ENCODE measurements around the gene KIDINS220.

KIDINS220 gene

GRCh38 chr2:8836971-8837794, at the start of gene KIDINS220:
Gene KIDINS220 (minus strand): TSS chr2:8837613. CDS start chr2:8827093, 10,520 bp downstream.
- DNase-seq (ENCODE audit: low read depth in 2 of 2): peak; percentile 68 to 79

DNA sequence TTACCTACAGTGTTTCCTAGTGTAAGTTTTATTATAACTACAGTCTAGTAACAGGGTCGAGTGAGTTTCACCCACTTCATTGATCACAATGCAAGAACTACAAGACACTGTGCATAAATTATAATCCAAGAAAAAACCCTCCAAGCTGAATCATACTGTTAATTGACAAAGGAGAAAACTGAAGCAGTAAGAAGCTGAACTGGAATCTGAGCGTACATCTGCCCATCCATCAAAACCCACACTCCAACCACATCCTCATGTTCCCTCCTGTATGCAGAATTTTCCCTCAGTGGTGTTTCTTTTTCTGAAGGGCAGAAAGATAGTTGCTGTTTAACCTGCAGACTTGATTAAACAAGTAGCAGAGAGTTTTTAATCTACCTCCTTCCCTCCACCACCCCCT, 49.5 kb upstream of the KIDINS220 start:
- DNase-seq (ENCODE audit: low read depth in 2 of 2): no peak

DNA sequence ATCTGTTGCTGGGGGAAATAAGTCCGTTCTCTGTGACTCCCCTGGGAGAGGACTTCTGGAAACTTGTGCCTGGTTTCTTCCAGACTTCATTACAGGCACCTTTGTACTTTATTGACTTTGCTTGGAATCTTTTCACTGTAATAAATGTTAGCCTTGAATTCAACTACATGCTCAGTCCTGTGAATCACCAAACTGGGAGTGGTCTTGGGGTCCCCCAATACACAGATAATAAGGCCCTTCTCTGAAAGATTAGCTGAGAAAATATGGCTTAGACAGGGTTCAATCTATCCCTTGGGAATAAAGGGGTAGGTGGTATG, 48.7 kb upstream of the KIDINS220 start:
- no peak for DNase-seq (ENCODE audit: low read depth in 2 of 2)

- DNase-seq (ENCODE audit: low read depth in 2 of 2): no peak
These were observed 48.2 kb upstream of the KIDINS220 start for GRCh38 chr2:8885449-8886201.

DNA sequence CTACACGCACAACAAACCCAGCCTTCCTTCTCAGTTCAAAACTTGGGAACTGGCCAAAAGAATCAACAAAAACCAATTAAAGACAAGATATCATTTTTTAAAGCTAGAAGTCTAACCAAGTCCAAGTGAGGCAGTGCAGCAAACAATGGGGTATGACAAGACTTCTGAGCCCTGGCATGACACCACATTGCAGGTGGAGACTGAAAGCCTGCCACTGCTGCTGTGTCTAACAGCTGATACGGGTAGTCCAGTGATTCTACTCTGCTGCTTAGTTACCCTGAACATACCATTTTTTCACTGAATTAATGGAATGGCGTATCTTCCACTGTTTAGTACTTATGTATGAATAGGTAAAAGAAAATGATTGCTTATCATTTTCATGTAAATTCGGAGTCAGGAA, 47.4 kb upstream of the KIDINS220 start:
- no peak for DNase-seq (ENCODE audit: low read depth in 2 of 2)

GRCh38 chr2:8882094-8882493, 44.7 kb upstream of the KIDINS220 start:
- DNase-seq (ENCODE audit: low read depth in 2 of 2): no peak

GRCh38 chr2:8877894-8878293, 40.5 kb upstream of the KIDINS220 start:
- no peak for DNase-seq (ENCODE audit: low read depth in 2 of 2)

- DNase-seq (ENCODE audit: low read depth in 2 of 2): no peak
These were observed 39.9 kb upstream of the KIDINS220 start for GRCh38 chr2:8877332-8877731.

- DNase-seq (ENCODE audit: low read depth in 2 of 2): no peak
These were observed 39.2 kb upstream of the KIDINS220 start for GRCh38 chr2:8876628-8877027.

DNA sequence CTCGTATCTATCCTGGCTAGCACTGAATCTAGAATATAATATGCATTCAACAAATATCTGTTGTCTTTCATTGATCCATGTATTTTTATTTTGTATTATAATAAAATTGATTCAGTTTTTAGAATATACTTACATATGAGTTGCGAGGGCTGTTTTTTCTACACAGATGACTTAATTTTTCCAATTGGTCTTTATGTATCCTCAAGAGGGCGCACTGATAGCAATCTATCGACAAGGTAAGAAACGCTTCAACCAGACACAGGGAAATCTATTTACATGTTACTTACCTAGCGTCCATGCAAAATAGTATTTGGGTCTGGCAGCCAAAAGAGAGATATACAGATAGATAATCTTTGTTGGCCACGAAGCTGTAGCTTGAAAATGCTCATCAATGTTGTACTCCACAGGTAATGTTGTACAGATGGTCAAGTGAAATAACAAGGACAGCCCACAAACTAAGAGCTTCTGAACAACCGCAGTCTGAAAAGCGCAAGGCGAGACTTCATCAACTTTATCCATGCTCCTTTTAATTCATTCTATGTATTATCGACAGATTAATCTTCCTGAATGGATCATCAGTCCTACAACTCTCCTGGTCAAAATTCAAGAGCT, 35.5 kb upstream of the KIDINS220 start:
- DNase-seq (ENCODE audit: low read depth in 2 of 2): no peak

GRCh38 chr2:8870441-8870840, 33.0 kb upstream of the KIDINS220 start:
- no peak for DNase-seq (ENCODE audit: low read depth in 2 of 2)

GRCh38 chr2:8867363-8867762, 29.9 kb upstream of the KIDINS220 start:
- no peak for DNase-seq (ENCODE audit: low read depth in 2 of 2)

DNA sequence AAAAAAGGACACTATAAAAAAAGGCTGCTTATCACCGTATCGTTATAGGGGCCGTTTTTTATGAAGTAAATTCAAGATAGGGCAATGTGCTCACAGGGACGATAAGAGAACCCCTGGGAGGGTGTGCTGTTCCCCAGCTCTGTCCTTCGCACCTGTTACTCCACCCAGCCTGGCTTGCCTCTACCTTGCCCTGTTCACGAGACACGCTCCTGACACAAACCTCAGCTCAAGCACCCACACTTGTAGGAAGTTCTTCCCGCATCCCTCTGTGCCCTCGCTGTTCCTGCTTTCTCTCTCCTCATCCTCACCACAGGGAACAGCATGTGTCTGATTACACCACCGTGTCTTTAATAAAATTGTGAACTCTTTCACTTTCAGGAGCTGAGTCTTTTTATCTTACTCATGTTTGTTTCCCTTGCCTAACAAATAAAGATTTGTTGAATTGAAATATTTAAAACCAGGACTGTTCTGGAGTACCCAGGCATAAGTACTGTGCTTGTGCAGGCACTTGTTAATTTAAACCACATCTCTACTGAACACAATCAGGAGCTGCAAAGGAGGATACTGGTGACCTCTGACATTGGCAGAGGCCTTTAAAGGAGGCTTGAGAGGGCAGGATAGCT, 26.0 kb upstream of the KIDINS220 start:
- DNase-seq (ENCODE audit: low read depth in 2 of 2): no peak

- no peak for DNase-seq (ENCODE audit: low read depth in 2 of 2)
These were observed 24.8 kb upstream of the KIDINS220 start for GRCh38 chr2:8862230-8862629.

DNA sequence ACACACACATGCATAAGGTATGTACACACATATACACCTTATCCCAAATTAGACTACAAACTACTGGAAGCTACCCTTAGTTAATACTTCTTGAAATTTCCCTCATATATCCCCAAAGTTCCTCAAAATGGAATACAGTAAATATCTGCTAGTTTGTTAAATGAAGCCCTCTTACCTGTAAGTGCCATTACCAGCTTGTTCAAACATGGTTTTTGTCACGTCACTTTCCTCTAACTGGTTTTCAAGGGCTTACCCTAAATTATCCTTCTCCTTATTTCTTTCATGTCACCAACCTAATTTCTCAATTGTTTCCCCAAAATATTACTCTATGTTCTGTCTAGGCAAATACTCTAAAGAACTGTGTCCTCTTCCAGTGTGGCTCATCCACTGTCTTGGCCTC, 24.4 kb upstream of the KIDINS220 start:
- no peak for DNase-seq (ENCODE audit: low read depth in 2 of 2)

DNA sequence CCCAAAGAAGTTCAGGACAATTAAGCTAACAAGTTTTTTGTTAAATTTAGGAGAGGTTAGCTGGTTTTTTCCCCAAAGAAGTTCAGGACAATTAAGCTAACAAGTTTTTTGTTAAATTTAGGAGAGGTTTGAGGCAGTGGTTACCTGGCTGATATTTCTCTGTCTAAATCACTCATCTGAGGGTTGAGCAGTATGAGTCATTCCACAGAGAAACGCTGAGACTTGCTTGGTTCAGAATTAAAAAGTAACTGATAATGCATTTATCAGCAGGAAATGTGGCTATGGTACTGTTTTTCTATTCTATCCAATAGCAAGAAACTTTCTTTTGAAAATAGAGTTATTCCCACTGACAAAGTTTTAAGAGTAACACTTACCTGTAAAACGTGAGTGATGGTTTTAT, 22.8 kb upstream of the KIDINS220 start:
- DNase-seq (ENCODE audit: low read depth in 2 of 2): no peak

DNA sequence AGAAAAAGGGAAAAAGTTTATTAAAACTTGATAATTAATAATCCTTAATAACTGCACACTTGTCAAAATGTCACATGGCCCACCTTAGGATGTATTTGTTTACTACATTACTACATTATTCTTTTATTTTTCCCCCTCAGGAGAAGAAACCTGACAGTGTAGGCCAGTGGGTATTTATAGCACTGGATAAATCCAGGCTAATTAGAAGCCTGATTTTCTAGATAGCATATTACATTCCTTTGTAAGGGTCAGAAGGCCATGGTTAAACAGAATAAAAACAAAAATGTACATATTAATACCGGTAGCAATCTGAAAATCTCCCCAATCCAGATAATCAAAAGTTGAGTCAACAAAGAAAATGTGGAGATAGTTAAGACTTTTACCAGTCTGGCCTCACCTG, 21.5 kb upstream of the KIDINS220 start:
- no peak for DNase-seq (ENCODE audit: low read depth in 2 of 2)

GRCh38 chr2:8858264-8858663, 20.9 kb upstream of the KIDINS220 start:
- DNase-seq (ENCODE audit: low read depth in 2 of 2): no peak

DNA sequence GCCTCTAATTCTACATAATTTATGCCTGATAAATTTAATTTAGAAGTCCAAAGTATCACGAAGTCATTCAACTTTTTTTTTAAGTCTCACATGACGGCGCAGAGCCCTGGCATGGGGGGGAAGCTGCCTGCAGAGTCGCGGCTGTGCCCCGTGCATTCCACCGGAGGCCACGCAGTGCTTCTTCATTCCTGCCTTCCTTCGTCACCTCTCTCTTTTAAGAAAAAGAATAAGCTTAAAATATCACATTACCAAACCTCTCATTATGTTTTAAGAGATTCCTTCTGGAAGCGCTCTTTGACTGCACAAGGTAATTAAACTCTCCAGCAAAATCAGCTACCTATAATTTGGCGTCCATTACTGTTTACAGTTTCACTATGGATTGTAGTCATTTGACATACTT, 20.3 kb upstream of the KIDINS220 start:
- no peak for DNase-seq (ENCODE audit: low read depth in 2 of 2)

- DNase-seq (ENCODE audit: low read depth in 2 of 2): no peak
These were observed 18.8 kb upstream of the KIDINS220 start for GRCh38 chr2:8856176-8856575.

DNA sequence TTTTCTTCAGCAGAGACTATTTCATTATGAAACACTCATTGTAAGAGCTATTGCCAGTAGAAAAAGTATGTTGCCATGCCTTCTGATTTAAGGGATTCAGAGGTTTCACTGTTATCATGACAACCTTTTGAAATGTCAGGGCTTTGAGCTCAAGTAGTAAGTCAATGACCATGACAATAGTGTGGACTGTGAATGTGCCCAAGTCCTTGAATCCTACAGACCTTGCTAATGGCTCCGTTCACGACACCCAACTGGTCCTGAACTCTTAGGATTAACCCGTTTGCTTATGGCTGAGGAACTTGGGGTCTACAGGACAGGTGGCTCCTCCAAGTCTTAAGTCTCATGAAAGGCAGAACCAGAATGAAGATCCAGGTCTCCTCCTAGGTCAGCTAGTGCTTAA, 17.6 kb upstream of the KIDINS220 start:
- DNase-seq (ENCODE audit: low read depth in 2 of 2): no peak

DNA sequence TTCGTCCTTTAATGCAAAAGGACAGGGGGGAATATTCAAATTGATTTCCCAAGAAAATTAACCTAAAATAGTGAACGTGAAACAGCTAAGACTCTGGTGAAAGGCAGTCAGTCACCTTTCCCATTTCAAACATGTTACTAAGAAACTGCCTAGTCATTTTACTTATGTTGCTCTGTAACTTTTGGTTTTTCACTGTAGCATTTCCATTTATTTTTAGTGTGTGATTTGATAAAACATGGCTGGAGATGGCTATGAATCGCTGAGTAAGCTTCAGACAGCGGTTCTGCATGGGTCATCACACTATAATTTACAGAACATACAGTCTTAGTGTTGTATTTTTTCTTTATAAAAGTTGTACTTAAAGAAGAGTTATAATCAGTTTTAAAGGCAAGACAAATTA, 16.0 kb upstream of the KIDINS220 start:
- DNase-seq (ENCODE audit: low read depth in 2 of 2): no peak

All from stimulated activated CD4-positive, alpha-beta T cell treated with anti-CD3 and anti-CD28 coated beads, Interleukin-12 subunit alpha, Interleukin-12 subunit beta, amount 100 ng/mL, for 24 hours (primary cell).